A673 (cell line): ENCODE results near the gene CDKN2B-AS1. TPM values are rescaled to one million over a fixed set of nuclear protein-coding genes. Genes with fewer than 3 reads are reported as not detected.

Source experiments
- BruUV-seq: library from RNA; stranded (reverse); fragments of 400-500 nt; replicated peaks from 2 replicates; lab custom pipeline; 2021; lab: Mats Ljungman, UMichigan
- CTCF ChIA-PET: fragments of 300-600 bp; sonication (Branson Sonifier 250); formaldehyde crosslinking; loops from one replicate; lab custom pipeline; 2022; ENCODE audit warnings: antibody characterized with exemption; lab: Charles Lee
- POLR2A ChIA-PET: fragments of 300-600 bp; sonication (Branson Sonifier 250); formaldehyde crosslinking; loops from one replicate; lab custom pipeline; 2022; ENCODE audit warnings: antibody characterized with exemption; ENCODE audit not compliant: low non-redundant PET; lab: Charles Lee
- DNase-seq: peaks from one replicate; pipeline ENCODE4 v3.0.0-alpha.2; 2015; ENCODE audit warnings: low spot score
- H3K27ac ChIP-seq: fragments of 200-600 bp; sonication (generic); 2 replicates; pipeline ENCODE4 v1.5.1; 2016; ENCODE audit warnings: mixed run types, low read depth, mild to moderate bottlenecking, mixed read lengths, antibody characterized with exemption, low read length; ENCODE audit not compliant: poor library complexity, severe bottlenecking
- H3K27me3 ChIP-seq: fragments of 200-600 bp; sonication (generic); replicated peaks from 2 replicates; pipeline ENCODE4 v1.6.1; 2017; ENCODE audit warnings: mixed run types, low read depth, mild to moderate bottlenecking, mixed read lengths, antibody characterized with exemption, low read length; ENCODE audit not compliant: insufficient read depth, poor library complexity
- H3K36me3 ChIP-seq: fragments of 200-600 bp; sonication (generic); 2 replicates; pipeline ENCODE4 v1.6.1; 2016; ENCODE audit warnings: mixed run types, mild to moderate bottlenecking, mixed read lengths, antibody characterized with exemption, low read length; ENCODE audit not compliant: insufficient read depth, poor library complexity, severe bottlenecking
- H3K4me1 ChIP-seq: fragments of 200-600 bp; sonication (generic); 2 replicates; pipeline ENCODE4 v1.6.1; 2017; ENCODE audit warnings: mixed run types, mild to moderate bottlenecking, mixed read lengths, antibody characterized with exemption, low read length; ENCODE audit not compliant: insufficient read depth, poor library complexity, severe bottlenecking
- H3K4me3 ChIP-seq: fragments of 200-600 bp; sonication (generic); 2 replicates; pipeline ENCODE4 v1.5.1; 2016; ENCODE audit warnings: low read depth, mixed run types, mild to moderate bottlenecking, mixed read lengths, low read length; ENCODE audit not compliant: poor library complexity, severe bottlenecking
- H3K9me3 ChIP-seq: fragments of 200-600 bp; sonication (generic); 2 replicates; pipeline ENCODE4 v1.6.1; 2016; ENCODE audit warnings: mixed run types, low read depth, mild to moderate bottlenecking, mixed read lengths, antibody characterized with exemption, low read length; ENCODE audit not compliant: poor library complexity, severe bottlenecking
- CTCF ChIP-seq: fragments of 300-800, 200-600 bp; sonication (generic); conservative IDR thresholded peaks from 2 replicates; pipeline ENCODE4 v1.5.1; 2017; ENCODE audit warnings: low read depth, mild to moderate bottlenecking, antibody characterized with exemption, low read length, moderate library complexity, mixed read lengths
- EZH2 ChIP-seq: fragments of 200-600 bp; sonication (generic); IDR thresholded peaks from 2 replicates; pipeline ENCODE4 v1.6.1; 2017; ENCODE audit warnings: borderline replicate concordance, low read depth, mild to moderate bottlenecking, mixed read lengths, antibody characterized with exemption, low read length; ENCODE audit not compliant: poor library complexity, severe bottlenecking
- intact Hi-C: fragments of 100-400 bp; cut with micrococcal nuclease; formaldehyde crosslinking; loops from one replicate; pipeline ENCODE4 v1.10.0; 2022; ENCODE audit not compliant: unreplicated experiment
- total RNA-seq: library from RNA; stranded (reverse); gene quantifications from 2 replicates; pipeline ENCODE4 v1.2.3, GENCODE V29; 2021

Gene CDKN2B-AS1
- total RNA-seq, 1 experiment from 2014 or later = not detected

- Histone ChIP-seq H3K4me3 (no peak overlapping the region), H3K9me3 (no peaks in the 10 kb centered on the region), H3K4me1 (no peaks in the 10 kb centered on the region), H3K27ac (no peak overlapping the region), H3K27me3 (no peaks in the 10 kb centered on the region), H3K36me3 (no peaks in the 10 kb centered on the region)
- POLR2A ChIA-PET = no interaction called here
- TF ChIP-seq EZH2 = no peak
- no peak for TF ChIP-seq CTCF
- CTCF ChIA-PET = no interaction called here
- no peak for DNase-seq
- intact Hi-C loops = no loop called here
- no TSS peak for BruUV-seq
Measured at GRCh38 chr9:21982861-21983560, 11.6 kb upstream of the CDKN2B-AS1 start.

GRCh38 chr9:21983561-21983935 lies 11.0 kb upstream of the CDKN2B-AS1 start:
- POLR2A ChIA-PET = no interaction called here

GRCh38 chr9:21984101-21984500 lies 10.5 kb upstream of the CDKN2B-AS1 start:
- ChIA-PET POLR2A (no interaction called here), CTCF (no interaction called here)
- no TSS peak for BruUV-seq
- intact Hi-C loops = no loop called here
- Histone ChIP-seq H3K27ac (no peak overlapping the region), H3K27me3 (no peaks in the 10 kb centered on the region), H3K4me3 (no peak overlapping the region), H3K36me3 (no peaks in the 10 kb centered on the region), H3K9me3 (no peaks in the 10 kb centered on the region), H3K4me1 (no peaks in the 10 kb centered on the region)
- TF ChIP-seq EZH2 (no peak), CTCF (no peak)
- no peak for DNase-seq

More at GRCh38 chr9:21983561-21983935, 11.0 kb upstream of the CDKN2B-AS1 start:
- CTCF ChIA-PET = no interaction called here
- intact Hi-C loops = no loop called here
- TF ChIP-seq CTCF = no peak
- TF ChIP-seq EZH2 = no peak
- Histone ChIP-seq H3K4me1 (no peaks in the 10 kb centered on the region), H3K4me3 (no peak overlapping the region), H3K27ac (no peak overlapping the region), H3K27me3 (no peaks in the 10 kb centered on the region), H3K9me3 (no peaks in the 10 kb centered on the region), H3K36me3 (no peaks in the 10 kb centered on the region)
- no peak for DNase-seq
- BruUV-seq = no TSS peak
